Measurements from ENCODE around the gene C8A.

GRCh38 chr1:56931686-56932085 lies 77.1 kb downstream of the C8A start:
- no peak for TF ChIP-seq EZH2 (IDR thresholded peaks at IDR 0.05; ENCODE audit: low read length, missing control alignments)
- TF ChIP-seq CTCF (conservative IDR thresholded peaks at IDR 0.05 in 1 of 2, IDR thresholded peaks at IDR 0.05 in 1 of 2; ENCODE audit: low read depth in 1 of 2, low read length in 2 of 2), result no peak

All from fibroblast of lung (primary cell).